Skeletal muscle tissue (tissue), 5 donors: Measurements from ENCODE around the gene GPHA2. TPM values are rescaled to one million over a fixed set of nuclear protein-coding genes. Genes with fewer than 3 reads are reported as not detected.

Experiments
- H3K27ac ChIP-seq: one replicate; pipeline ENCODE4 v1.7.0; 2013; ENCODE audit warnings: mild to moderate bottlenecking, low read depth, low read length, inconsistent platforms
- H3K27me3 ChIP-seq, 3 donors: one replicate each; pipeline ENCODE4 v1.7.0; 2013; ENCODE audit warnings: low read length in 3 of 3; ENCODE audit not compliant: control insufficient read depth in 3 of 3, insufficient read depth in 3 of 3
- H3K36me3 ChIP-seq, 3 donors: one replicate each; pipeline ENCODE4 v1.7.0; 2013; ENCODE audit warnings: low read length in 3 of 3; ENCODE audit not compliant: control insufficient read depth in 3 of 3, insufficient read depth in 3 of 3
- H3K4me1 ChIP-seq, 3 donors: one replicate each; pipeline ENCODE4 v1.7.0; 2013; ENCODE audit warnings: low read length in 3 of 3, mild to moderate bottlenecking in 3 of 3; ENCODE audit not compliant: control insufficient read depth in 3 of 3, insufficient read depth in 3 of 3
- H3K4me3 ChIP-seq, 3 donors: one replicate each; pipeline ENCODE4 v1.7.0; 2013; ENCODE audit warnings: low read length in 3 of 3
- H3K9ac ChIP-seq, 3 donors: one replicate each; pipeline ENCODE4 v1.7.0; 2013; ENCODE audit warnings: low read length in 3 of 3, mild to moderate bottlenecking in 3 of 3, moderate library complexity in 2 of 3, low read depth in 1 of 3
- H3K9me3 ChIP-seq, 3 donors: one replicate each; pipeline ENCODE4 v1.7.0; 2013; ENCODE audit warnings: low read length in 3 of 3; ENCODE audit not compliant: control insufficient read depth in 3 of 3
- small RNA-seq: library from RNA; depleted of rRNA; stranded (forward); fragments of <200 nt; gene quantifications from one replicate; pipeline ENCODE3, GENCODE V24; 2014
- total RNA-seq: library from RNA; depleted of rRNA; stranded (reverse); fragments of >200 nt; gene quantifications from one replicate; pipeline ENCODE4 v1.2.3, GENCODE V29; 2014
- donor health status: Osteomylitis.

Gene GPHA2
- total RNA-seq, 1 donor from 2014 or later, result not detected

DNA sequence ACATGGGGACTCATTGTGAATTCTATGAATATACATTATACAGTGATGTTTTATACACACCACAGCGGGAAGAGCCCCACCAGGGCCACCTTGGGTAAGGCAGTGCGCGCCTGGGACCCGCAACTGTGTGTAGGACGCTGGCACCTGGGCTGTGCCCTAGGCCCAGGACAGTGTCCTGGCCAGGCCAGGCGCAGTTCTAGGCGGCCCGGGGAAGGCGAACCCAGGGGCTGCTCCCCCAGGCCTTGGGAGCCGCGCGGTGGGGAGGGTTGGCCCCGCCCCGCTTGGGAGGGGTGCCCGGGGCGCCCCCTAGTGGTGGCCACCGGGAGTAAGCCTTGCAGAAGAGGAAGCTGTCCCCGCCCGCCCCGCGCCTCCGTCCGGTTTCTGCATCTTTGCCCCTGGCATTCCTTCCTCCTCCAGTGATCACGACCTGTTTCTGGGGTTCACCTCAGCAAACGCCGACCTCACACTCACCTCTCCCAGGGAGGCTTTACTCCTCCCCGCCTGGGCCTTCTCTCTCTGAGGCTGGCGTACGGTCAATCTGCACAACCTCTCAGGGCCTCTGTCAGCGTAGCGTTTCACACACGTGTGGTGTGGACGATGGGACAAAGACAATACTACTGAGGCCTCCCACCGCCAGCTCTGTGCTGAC lies 47.8 kb downstream of the GPHA2 start:
- Histone ChIP-seq H3K27me3 (no peaks in the 10 kb centered on the region), H3K36me3 (no peaks in the 10 kb centered on the region), H3K27ac (peak overlapping the region; percentile 27), H3K9ac (peak overlapping the region in 2 of 3 donors; percentile 51 to 69), H3K4me1 (peaks cover 7 to 21% (median 11%) of the 10 kb centered on the region in 3 donors), H3K9me3 (no peaks in the 10 kb centered on the region), H3K4me3 (peak overlapping the region; percentile 52 to 67 (median 52))

DNA sequence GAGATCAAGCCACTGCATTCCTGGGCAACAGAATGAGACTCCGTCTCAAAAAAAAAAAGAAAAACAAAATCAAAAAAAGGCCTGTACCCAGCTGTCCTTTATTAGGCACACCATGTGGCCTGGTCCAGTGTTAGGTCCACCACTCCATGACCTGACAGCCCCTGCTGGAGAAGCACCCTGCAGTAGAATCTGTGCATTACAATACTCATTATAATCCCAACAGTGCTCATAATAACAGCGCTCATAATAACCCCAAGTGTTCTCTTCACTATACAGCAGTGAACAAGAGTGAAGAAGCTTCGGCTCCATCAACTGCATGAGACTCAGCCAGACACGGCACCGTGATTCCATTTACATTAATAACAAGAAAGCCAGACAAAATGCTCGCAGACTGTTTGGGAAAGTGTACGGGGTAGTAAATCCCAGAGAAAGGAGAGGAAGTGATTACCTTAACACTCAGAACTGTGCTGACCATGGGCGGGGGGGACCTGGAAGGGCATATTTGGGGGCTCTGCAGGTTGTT lies 48.4 kb downstream of the GPHA2 start:
- H3K4me3 ChIP-seq, result peak overlapping the region in 1 of 3 donors; percentile 52
- no peaks in the 10 kb centered on the region for H3K9me3 ChIP-seq
- H3K9ac ChIP-seq, result peak overlapping the region in 1 of 3 donors; percentile 69
- H3K36me3 ChIP-seq, result no peaks in the 10 kb centered on the region
- H3K4me1 ChIP-seq, result peaks cover 7 to 18% (median 11%) of the 10 kb centered on the region in 3 donors
- peak overlapping the region; percentile 27 for H3K27ac ChIP-seq
- H3K27me3 ChIP-seq, result no peaks in the 10 kb centered on the region

DNA sequence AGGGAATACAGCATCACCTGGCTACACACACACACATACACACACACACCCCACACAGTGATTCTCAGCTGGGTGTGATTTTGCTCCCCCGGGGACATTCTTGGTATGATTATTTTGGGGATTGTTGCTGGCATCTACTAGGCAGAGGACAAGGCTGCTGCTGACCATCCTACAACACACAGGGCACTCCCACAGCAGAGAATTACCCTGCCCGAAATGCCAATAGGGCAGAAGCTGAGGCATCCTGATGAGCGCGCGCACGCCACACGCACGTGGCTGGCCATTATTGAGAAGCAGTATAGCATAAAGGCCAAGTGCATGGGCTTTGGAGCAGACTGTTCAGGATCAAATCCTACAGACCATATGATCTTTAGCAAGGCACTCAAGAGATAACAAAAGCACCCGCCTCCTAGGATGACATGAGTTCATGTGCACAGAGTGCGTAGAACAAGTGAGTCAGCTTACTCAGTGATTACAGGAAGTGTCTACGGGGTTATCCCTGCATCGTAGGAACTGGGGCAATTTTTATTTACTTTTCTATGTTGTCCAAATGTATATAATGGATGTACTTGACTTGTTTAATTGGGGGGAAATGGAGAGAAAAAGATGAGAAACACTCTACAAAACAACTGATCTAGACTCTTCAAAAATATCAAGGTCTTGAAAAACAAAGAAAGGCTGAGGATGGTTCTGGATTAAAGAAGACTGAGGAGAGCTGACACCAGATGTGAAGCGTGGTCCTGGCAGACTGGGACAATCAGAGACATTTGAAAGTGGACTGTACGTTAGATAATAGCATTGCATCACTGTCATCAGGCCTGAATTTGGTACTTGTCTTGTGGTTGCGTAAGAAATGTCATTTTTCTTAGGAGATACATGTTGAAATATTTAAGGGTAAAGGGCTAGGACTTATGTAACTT lies 50.1 kb downstream of the GPHA2 start:
- Histone ChIP-seq H3K27me3 (no peaks in the 10 kb centered on the region), H3K4me1 (peaks cover 10 to 21% (median 12%) of the 10 kb centered on the region in 3 donors), H3K4me3 (no peak overlapping the region), H3K27ac (no peak overlapping the region), H3K9ac (no peak overlapping the region), H3K36me3 (no peaks in the 10 kb centered on the region), H3K9me3 (no peaks in the 10 kb centered on the region)

Small RNAs within 50 kb of the gene (small RNA-seq; reads per million reads assigned to genes)
- not detected for gene MIR6749
- not detected for gene MIR6750

Other genes starting within 250 kb of the GPHA2 start
- gene NRXN2, start 212.7 kb downstream of the GPHA2 start, total RNA-seq, result 9.4 TPM
- gene RASGRP2, start 191.8 kb downstream of the GPHA2 start, total RNA-seq, result 12.0 TPM
- 291 TPM for gene PYGM, start 175.9 kb downstream of the GPHA2 start, total RNA-seq
- 102 TPM for gene SF1, start 157.4 kb downstream of the GPHA2 start, total RNA-seq
- 2.6 TPM for gene MAP4K2, start 132.7 kb downstream of the GPHA2 start, total RNA-seq
- 7.3 TPM for gene MEN1, start 125.3 kb downstream of the GPHA2 start, total RNA-seq
- under 0.01 TPM for gene CDC42BPG, start 91.2 kb downstream of the GPHA2 start, total RNA-seq
- 28.2 TPM for gene EHD1, start 57.3 kb downstream of the GPHA2 start, total RNA-seq
- gene ATG2A, start 18.7 kb downstream of the GPHA2 start, total RNA-seq, result 3.1 TPM
- gene PPP2R5B, start 11.2 kb downstream of the GPHA2 start, total RNA-seq, result 6.3 TPM
- not detected for gene MAJIN, start 36.2 kb upstream of the GPHA2 start, total RNA-seq
- gene BATF2, start 61.1 kb upstream of the GPHA2 start, total RNA-seq, result 0.52 TPM
- 53.2 TPM for gene ARL2, start 78.3 kb upstream of the GPHA2 start, total RNA-seq
- gene SNX15, start 91.5 kb upstream of the GPHA2 start, total RNA-seq, result 12.0 TPM
- gene SAC3D1, start 105.3 kb upstream of the GPHA2 start, total RNA-seq, result 5.2 TPM
- 8.4 TPM for gene NAALADL1, start 122.7 kb upstream of the GPHA2 start, total RNA-seq
- 1.0 TPM for gene CDCA5, start 148.1 kb upstream of the GPHA2 start, total RNA-seq
- gene ZFPL1, start 148.3 kb upstream of the GPHA2 start, total RNA-seq, result 22.4 TPM
- 166 TPM for gene VPS51, start 160.3 kb upstream of the GPHA2 start, total RNA-seq
- 8.4 TPM for gene TM7SF2, start 176.0 kb upstream of the GPHA2 start, total RNA-seq
- 4.2 TPM for gene ZNHIT2, start 181.8 kb upstream of the GPHA2 start, total RNA-seq
- 292 TPM for gene FAU, start 186.2 kb upstream of the GPHA2 start, total RNA-seq
- gene MRPL49, start 186.4 kb upstream of the GPHA2 start, total RNA-seq, result 21.4 TPM
- gene SYVN1, start 198.6 kb upstream of the GPHA2 start, total RNA-seq, result 19.8 TPM
- gene SPDYC, start 234.3 kb upstream of the GPHA2 start, total RNA-seq, result not detected
- gene CAPN1, start 246.0 kb upstream of the GPHA2 start, total RNA-seq, result 75.2 TPM